ENCODE results near the gene CNTNAP2.

Gene CNTNAP2

DNA sequence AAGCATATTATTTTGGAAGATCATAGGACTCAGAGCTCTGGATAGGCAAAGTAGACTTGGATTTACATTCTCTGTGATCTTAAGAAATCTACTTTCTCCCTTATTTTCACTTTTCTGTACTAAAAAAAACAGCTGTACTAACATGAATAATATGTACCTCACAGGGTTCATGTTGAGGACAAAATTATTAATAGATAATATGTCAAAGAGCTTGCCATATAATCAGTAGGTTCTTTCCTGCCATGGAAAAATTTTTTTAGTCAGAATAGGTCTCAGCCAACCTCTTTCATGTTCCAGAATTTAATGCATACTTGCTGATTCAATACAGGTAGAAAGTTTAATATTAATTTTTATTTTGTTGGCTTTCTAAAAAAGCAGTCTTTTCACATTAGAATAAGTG is 1693.7 kb downstream of the CNTNAP2 start:
- DNase-seq = no peak

DNA sequence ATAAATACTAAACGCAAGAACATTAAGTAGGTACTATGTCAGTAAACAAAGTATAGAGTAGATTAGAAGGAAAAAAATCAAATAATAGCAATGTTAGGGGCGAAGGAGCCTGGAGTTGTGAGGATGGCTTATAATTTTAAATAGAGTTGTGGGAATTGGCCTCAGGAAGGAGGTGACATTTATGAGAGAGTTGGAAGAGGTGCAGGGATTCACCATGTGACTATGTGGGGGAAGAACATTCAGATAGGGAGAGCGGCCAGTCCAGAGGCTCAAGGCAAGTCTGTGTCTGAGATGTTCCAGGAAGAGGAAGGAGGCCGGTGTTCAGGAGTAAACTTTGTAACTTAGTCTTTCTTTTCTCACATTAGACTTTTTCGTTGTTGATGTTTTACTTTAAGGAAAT is 1695.3 kb downstream of the CNTNAP2 start:
- no peak for DNase-seq

DNA sequence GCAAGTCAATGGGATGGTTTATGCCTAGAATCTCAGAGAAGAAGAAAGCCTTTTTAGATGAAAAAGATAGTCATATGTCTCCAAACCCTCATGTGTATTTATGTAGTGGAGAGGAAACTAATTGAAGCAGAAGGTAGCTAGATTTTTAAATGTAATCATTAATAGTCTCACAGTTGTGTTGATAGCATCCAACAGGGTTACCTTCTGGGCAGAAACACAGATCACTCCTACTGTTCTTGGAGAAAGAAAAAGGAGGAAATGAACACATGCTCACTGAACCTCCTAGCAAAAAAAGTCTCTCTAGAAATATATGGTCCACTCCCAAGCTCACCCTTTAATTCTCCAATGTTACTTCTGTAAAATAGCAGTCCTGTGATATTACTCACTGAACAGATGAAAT is 1696.7 kb downstream of the CNTNAP2 start:
- DNase-seq = no peak

DNA sequence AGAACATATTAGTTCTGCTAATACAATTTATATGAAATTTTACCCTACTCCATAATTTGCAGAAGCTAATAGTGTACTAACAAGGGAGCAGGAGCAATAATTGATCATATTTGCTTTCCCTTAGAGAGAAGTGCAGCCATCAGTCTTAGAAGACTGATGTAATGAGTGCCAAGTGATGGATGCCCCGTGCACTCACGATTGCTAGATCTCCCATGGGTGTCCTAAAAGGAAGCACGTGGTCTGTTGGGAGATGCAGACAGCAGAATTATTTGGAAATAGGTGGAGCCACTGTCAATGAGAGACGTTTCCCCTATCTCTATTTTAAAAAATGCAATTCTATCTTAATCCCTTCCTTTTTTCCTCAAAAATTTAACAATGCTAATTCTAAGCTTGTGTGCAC is 1701.7 kb downstream of the CNTNAP2 start:
- DNase-seq = no peak

DNA sequence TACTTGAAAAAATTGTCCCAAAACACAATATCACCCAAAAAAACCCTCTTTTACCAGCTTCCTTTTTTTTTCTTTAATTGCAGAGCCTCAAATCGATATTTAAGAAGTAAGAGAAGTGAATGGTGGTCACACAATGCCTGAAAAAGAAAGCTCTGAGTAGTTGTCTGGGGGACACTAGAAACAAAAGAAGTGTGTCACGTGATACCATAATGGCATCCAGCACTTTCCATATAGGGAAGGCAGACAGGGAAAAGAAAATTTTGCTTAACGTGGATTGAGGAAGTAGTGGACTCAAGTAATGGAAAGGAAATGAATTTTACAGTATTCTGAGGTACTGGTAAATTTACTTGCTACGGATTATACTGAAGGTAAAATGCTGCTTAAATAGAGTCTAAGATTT is 1708.1 kb downstream of the CNTNAP2 start:
- no peak for DNase-seq

DNA sequence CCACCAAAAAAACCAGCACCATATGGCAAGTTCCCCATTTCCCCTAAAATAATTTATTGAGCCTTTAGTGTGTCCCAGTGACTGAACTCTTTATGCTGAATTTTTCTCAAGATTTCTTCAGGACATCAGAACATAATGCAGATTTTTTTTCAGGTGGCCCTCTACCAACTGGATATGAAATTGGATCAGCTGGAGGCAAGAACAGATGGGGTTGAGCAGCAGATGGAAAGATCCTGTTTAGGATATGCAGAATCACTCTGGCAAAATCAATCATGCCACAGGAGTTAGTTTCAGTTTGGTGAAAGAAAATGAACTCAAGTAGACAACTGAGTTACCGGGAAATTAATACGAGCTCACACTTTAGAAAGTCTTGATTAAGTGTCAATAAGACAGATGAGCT is 1712.4 kb downstream of the CNTNAP2 start:
- no peak for DNase-seq

DNA sequence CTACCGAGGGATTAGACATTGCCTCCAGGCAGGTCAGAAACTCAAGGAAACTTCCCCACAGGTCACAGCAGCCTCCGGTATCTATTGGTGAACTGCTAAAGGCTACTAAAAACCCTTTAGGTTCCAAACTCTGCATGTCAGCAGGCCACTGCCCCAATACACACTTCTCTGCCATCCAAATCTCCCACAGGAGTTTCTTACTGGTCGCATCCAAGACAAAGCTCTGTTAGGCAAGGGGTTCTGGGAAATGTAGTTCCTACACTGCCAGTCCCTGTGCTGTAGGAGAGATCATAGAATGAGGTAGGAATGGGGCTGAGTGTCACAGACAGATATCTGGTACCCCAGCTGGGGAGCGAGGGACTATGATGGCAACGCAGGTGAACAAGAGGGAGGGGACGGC is 1717.0 kb downstream of the CNTNAP2 start:
- DNase-seq = no peak

DNA sequence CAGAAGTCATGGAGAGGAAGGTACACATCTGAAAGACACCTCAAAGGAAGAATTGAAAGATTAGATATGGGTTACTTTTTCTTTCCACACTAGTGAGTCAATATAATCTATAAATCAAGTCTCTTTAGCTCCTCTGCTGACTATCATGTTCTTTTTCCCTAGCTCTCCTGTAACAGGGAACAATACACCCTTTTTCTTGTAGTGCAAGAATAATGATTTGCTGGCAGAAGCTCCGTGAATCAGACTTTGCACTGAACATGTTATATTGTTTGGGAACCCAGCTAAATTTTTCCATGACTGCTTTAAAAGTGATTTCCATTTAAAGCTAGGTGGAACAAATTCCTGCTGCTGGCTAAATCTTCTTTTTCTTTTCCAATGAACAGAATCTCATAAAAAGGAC is 1717.4 kb downstream of the CNTNAP2 start:
- DNase-seq = no peak

DNA sequence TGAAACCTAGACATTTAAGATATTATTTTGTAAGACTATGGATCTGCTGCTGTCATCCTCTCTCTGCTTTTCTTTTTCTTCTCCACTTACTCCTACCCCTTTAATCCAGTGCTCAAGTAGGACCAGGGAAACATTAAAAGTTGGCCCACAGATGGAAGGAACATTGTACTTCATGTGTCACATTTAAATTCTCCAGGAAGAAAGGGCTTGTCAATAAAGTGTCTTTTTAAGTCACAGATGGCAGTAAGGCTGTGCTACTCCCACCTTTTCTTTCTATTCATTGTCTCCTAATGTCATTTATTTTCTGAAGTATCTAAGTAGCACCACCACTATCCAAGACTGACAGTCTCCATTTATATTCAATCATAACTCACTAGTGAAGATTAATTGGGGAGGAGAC is 1736.2 kb downstream of the CNTNAP2 start:
- no peak for DNase-seq

DNA sequence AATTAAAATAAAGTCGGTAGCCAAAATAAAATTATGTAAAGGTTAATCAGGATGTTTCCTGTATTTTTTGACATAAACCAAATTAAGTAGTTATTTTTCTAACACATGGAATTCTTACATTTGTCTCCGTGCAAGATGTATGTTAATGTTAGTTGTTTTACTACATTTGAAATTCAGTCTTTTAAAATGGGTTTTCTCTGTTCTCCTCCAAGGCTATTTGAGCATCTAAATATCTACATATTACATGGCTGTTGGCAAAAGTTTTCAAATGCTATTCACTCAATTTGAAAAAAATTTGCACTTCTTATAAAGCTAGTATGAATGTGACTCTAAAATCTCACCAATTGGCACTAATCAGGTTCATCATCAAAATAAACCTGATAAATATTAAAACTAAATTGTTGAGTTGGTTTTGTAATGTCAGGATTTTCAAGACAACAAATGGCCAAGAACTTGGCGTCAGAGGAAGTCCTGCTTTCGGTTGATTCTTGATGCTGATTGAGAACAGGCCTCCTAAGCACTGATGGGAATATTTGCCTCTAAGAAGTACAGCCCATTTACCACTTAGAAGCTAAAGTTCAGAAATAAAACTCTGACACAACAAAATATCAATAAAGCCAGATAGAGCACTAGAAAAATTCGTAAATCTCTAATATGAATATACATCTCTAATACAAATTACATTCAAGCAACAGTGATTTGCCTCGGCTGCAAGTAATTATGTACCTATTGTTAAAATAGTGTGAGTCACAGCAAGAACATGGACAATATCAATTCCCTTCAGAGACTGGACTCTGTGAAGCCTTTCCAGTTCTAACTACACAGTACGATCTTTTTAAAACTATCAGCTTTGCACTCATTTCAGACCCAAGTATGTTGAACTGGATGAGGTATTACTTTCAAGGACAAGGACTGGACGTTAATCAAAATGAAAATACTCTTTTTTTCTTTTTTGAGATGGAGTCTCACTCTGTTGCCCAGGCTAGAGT is 1740.8 kb downstream of the CNTNAP2 start:
- no peak for DNase-seq

DNA sequence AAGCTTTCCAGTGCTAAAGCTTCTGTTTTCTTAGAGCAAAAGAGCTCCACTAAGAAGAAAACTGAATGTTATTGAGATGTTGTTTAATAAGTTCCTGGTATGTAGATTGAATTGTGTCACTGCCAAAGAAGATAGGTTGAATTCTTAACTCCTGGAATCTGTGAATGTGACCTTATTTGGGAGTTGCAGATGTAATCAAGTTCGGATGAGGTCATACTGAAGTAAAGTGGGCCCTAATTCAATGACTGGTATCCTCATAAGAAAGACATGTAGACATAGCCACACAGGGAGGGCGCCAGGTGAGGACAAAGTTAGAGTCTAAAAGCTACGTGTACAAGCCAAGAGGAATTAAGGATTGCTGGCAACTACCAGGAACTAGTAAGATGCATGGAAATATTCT is 1741.8 kb downstream of the CNTNAP2 start:
- DNase-seq = no peak

DNA sequence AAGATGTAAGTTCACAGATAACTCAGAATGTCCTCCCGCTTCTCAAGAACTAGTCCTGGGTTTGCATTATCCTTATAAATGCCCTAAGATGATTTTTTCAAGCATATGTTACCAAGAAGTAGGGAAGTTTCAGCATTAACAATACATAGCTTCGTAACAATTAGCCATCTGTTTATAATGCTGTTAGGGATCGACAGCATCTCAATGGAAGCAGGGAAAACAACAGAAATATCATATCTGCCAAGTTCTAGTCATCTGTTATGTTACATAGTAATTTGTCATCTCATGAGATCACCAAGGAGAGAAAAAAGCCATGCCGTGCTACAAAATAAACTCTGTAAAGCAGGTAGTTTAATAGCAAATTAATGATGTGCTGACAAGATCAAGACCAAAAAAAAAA is 1742.4 kb downstream of the CNTNAP2 start:
- no peak for DNase-seq

DNA sequence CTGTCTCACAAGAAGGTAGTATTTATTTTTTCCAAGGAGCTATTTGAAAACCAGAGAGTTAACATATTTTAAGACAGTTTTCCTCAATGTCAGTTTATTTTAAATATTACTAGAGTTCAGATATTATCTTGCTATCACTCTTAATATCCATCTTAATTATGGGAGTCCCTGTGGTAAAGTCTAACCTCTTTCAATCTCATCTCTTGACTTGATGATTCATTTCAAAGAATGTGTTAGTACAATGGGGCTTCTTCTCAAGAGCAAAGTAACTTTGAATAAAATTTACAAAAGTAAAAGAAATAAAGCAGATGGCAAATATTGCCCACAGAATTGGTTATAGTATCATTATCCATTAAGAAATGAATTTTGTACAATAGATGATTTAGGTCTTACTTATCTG is 1742.9 kb downstream of the CNTNAP2 start:
- DNase-seq = no peak

DNA sequence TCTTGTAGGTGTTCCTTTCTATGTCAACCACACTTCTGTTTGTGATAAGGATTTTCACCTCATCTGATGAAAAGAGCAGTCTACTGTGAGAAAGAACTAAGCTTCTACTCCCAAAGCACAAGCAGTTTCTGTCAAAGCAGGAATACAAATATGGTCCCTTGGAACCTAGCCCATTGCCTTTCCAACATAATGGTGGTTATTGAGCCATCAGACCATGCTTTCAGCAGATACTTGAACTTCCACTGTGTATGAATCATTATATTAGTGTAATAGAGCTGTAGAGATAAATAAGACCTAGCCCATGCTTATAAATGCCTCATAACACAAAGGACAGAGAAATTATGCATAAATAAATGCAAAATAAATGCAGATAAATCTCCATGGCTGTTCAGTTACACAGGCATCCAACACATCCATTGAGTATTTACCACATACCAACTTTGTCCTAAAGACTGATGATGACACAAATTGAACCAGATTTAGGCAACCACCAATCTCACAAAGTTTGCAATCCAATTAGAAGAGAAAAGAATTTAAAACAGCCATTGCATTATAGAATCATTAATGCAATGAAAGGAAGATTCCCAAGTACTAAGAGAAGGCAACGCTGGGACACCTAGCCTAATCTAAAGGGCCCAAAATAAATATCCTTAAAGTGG is 1744.6 kb downstream of the CNTNAP2 start:
- no peak for DNase-seq

DNA sequence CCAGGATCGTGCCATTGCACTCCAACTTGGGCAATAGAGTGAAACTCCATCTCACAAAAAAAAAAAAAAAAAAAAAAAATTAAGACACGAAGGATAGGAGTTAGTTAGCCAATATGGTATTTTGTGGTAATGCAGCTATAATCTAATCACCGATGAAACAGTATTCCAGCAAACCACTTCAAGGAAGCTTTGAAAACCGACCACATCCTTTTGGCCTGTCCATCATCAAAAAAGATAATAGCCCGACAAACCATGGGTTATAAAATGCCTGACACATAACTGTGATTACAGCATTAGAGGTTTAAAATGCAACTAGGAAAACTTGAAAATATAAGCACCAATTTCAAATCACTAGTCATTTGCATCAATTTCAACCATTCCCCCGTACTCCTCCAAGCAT is 1745.3 kb downstream of the CNTNAP2 start:
- no peak for DNase-seq

DNA sequence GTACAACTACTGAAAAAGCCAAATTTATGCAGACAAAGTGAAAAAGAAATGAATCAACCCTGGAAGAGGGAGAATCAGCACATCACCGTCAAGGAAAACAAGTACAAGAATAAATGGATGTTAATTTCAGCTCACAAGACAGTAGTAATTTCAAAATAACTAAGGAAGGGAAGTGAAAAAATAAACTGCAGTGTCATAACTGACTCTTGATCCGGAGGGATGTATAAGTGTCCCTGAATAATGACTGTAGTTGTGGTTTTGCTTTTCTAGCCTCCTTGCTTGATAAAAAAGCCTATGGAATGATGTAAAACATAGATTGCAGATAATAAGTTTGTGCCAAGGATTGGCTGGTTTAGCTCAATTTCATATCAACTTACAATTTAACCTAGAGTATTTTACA is 1752.9 kb downstream of the CNTNAP2 start:
- DNase-seq = no peak

DNA sequence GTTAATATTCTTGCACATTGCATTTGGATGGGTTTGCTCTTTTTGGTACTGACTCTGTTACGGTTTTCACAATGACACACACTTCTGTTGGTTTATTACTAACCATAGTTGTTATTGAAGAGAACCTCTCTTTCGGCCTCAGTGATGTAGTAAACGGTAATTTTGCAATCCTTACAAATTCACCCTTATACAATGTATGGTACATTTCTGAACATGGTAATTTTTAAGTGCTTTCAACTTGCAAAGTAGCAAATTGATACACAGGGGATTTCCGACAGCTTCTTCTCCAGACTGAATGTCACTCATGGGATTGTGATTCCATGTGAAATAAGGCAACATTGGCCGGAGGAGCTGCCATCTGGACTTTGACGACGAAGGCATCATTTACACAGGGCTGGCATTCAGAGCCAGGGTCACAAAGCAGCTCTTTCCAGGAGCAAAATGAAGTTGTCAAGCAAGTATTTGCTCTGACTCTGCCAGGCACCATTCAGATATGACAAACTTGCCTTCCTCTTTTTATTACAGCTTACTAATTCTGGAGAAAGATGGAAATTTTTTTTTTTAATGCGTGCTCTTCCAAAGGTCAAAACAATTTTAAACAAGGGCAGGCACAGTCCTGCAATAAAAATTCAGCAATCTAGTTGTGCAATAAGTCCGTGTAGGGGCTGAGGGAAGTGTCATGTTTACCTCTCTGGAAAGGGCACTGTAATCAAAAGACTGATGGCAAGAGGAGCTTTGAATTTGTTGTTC is 1762.5 kb downstream of the CNTNAP2 start:
- DNase-seq = no peak

DNA sequence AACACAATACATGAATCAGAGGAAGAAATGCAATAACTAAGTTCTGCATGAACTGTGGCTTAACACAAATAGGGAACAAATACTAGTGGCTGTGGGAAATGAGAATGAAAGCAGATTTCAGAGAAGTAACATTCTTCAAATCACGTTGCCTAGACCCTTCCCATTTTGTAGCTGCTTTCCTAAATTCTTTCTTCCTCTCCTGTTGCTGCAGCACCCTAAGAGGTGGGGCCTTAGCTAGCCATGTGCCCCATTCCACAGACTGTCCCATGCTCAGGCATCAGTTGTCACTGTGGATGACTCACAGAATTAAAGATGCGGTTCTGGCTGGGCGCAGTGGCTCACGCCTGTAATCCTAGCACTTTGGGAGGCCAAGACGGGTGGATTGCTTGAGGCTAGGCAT is 1769.3 kb downstream of the CNTNAP2 start:
- DNase-seq = no peak

DNA sequence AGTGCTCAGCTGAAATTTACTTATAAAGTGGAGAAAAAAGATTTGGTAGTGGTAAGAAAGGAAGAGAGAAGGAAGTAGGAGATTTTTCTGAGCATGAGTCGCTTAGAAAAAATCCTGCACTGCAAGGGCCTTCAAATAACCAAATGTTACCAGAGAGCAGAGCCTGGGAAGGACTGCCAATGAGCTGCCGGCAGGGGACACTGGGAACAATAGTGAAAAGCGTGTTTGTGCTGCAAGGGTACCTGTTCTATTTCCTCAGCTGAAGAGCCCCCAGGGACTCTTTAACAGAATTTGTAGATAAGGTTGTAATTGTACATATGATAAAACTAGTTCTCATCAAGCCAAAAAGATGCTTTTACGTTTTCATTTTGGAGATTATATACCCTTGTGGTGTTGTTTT is 1777.7 kb downstream of the CNTNAP2 start:
- DNase-seq = no peak

DNA sequence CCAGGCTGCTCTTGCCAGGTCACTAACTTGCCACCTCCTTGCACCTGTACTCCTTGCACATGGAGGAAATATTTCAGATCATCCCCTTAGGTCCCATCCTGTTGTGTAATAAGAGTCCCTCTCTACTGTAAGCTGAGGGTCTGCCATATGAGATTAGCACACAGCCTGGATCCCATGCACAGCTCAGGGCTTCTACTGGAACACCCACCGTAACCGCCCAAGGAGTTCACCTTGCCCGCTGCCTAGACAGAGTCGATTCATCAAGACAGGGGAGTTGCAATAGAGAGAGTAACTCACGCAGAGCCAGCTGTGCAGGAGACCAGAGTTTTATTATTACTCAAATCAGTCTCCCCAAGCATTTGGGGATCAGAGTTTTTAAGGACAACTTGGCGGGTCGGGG is 1779.5 kb downstream of the CNTNAP2 start:
- DNase-seq = no peak

DNA sequence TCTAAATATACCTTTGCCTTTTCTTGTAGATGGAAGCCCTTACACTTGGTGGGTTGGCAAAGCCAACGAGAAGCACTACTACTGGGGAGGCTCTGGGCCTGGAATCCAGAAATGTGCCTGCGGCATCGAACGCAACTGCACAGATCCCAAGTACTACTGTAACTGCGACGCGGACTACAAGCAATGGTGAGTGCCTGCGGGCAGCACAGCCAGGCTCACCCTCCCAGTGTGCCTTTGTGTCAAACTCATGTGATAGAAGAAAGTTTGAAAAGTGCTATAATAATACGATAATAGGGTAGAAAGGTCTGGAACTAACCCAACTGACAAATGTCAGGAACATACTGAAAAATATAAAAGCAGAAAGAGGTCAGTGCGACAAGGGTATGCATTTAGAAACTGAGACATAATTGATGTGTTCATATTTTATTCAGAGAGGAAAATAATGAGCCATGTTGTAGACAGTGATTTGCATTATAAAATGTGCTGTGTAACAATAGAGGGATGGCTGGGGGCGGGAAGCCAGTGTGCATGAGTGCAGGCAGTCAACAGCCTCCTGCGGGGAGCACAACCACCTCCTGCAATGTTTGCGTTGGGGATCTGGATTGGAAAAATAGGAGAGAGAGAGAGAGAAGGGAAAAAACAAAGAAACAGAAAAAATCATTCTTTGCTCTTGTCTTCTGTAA is 1787.1 kb downstream of the CNTNAP2 start:
- no peak for DNase-seq

DNA sequence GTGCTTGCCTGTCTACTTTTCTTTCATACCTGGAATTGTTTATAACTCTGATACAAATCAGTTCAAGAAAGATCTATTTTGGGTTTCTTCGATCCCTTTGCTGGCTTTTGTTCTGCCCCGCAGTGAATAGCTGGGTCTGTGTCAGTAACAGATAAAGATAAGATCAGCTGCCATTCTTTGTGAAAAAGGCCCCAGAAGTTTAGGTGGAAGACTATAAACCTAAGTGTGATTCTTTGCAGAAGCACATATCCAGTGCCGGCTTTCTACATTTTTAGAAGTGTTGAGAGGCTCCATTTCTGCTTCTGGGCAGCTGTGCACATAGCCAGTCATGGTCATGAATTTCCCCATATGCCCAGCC is 1787.6 kb downstream of the CNTNAP2 start:
- no peak for DNase-seq

Measured in NCI-H526 treated with DMSO at 0.1 percent for 48 hours (cell line).